ENCODE results near the gene PLEKHG2. TPM values are rescaled to one million over a fixed set of nuclear protein-coding genes. Genes with fewer than 3 reads are reported as not detected.

PLEKHG2 gene
- total RNA-seq, 1 experiment from 2014 or later: 29.0 TPM

DNA sequence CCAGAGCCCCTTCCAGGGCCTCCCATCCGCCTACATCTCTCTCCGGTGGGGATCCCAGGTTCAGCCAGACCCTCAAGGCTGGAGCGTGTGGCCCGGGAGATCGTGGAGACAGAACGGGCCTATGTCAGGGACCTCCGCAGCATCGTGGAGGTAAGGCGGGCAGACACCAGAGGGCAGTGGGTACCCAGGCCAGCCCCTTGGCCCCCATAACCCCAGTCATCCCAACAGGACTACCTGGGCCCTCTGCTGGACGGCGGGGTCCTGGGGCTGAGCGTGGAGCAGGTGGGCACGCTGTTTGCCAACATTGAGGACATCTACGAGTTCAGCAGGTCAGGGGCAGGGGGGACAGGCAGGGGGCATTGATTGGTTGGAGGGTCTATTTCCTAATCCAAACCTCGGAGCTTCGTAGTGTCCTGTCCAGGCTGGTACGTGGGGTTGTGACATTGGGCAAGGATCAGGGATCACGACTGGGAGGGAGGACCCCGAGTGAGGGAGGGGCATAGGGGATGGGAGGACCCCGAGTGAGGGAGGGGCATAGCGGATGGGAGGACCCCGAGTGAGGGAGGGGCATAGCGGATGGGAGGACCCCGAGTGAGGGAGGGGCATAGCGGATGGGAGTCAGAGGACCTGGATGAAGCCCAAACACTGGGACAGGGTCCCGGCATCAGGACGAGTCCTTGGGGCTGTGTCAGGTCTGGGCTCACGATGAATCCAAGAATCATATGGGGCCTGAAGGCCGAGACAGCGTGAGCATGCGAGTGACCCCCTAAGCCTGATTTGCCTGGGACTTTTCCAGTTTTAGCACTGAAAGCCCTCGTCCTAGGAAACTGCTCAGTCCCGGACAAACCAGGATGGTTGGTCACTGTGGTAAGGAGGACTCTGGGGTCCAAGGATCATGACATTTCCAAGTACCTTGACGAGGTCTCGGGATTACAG is 2.9 kb downstream of the PLEKHG2 start:
- Histone ChIP-seq H3K4me3 (replicated peaks in 1 of 2; ENCODE audit: low read depth in 1 of 2, low read length in 2 of 2) (no peak overlapping the region), H4K20me1 (ENCODE audit: insufficient read depth) (no peaks in the 10 kb centered on the region), H3K9ac (ENCODE audit: low read length) (no peak overlapping the region), H3K9me3 (ENCODE audit: control insufficient read depth in 1 of 2, insufficient read depth in 1 of 2, low read depth in 1 of 2, low read length in 2 of 2) (no peaks in the 10 kb centered on the region), H3K4me2 (ENCODE audit: low read length) (no peak overlapping the region), H3K9me2 (ENCODE audit: insufficient read depth) (no peaks in the 10 kb centered on the region), H3K79me2 (ENCODE audit: insufficient read depth, low read length) (no peaks in the 10 kb centered on the region; the same call in 1 of the 2 replicates), H3K4me1 (ENCODE audit: control insufficient read depth in 1 of 2, insufficient read depth in 2 of 2, low read length in 2 of 2) (peaks cover 20 to 41% of the 10 kb centered on the region in 2 experiments), H3K36me3 (ENCODE audit: control insufficient read depth in 1 of 2, insufficient read depth in 2 of 2, low read length in 2 of 2) (0 out of 4 replicates have a peak, but pooled peaks cover 0 to 4% of the 10 kb centered on the region in 2 experiments), H2AFZ (ENCODE audit: low read depth, low read length, poor library complexity, severe bottlenecking) (no peak overlapping the region), H3K27me3 (ENCODE audit: insufficient read depth, low read length) (no peaks in the 10 kb centered on the region), H3K27ac (ENCODE audit: low read depth, low read length) (no peak overlapping the region)
- BruUV-seq (replicated peaks): no TSS peak
- TF ChIP-seq CTCF (IDR thresholded peaks at IDR 0.05 in 2 of 3, conservative IDR thresholded peaks at IDR 0.05 in 1 of 3; ENCODE audit: borderline replicate concordance in 1 of 3, insufficient read depth in 1 of 3, low read depth in 2 of 3, low read length in 2 of 3) (peak in 1 of 3 experiments; percentile 10; a peak in 1 of 6 replicates), RAD21 (IDR thresholded peaks at IDR 0.05; ENCODE audit: low read depth) (no peak), POLR2A (IDR thresholded peaks at IDR 0.05; ENCODE audit: borderline replicate concordance, extremely low read depth, insufficient read depth, insufficient read length) (no peak), SP1 (IDR thresholded peaks at IDR 0.05; ENCODE audit: low read depth) (no peak), ZFX (IDR thresholded peaks at IDR 0.05) (no peak), TCF7L2 (IDR thresholded peaks at IDR 0.05; ENCODE audit: borderline replicate concordance, extremely low read depth, insufficient read depth, insufficient read length) (no peak)
- TF ChIP-seq, protein P1, sequence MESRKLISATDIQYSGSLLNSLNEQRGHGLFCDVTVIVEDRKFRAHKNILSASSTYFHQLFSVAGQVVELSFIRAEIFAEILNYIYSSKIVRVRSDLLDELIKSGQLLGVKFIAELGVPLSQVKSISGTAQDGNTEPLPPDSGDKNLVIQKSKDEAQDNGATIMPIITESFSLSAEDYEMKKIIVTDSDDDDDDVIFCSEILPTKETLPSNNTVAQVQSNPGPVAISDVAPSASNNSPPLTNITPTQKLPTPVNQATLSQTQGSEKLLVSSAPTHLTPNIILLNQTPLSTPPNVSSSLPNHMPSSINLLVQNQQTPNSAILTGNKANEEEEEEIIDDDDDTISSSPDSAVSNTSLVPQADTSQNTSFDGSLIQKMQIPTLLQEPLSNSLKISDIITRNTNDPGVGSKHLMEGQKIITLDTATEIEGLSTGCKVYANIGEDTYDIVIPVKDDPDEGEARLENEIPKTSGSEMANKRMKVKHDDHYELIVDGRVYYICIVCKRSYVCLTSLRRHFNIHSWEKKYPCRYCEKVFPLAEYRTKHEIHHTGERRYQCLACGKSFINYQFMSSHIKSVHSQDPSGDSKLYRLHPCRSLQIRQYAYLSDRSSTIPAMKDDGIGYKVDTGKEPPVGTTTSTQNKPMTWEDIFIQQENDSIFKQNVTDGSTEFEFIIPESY (IDR thresholded peaks at IDR 0.05; ENCODE audit: extremely low read depth, insufficient replicate concordance, low read length): no peak
- DNase-seq (ENCODE audit: low read depth, low spot score): no peak
- intact Hi-C loops (cut with micrococcal nuclease): no loop called here
- CTCF ChIA-PET: interaction anchor here (1.1 to 1.7 kb wide), 2 partner anchors 13 to 119 kb away, joined by 3 to 5 read pairs; no protein-coding TSS in a partner anchor
- RAD21 ChIA-PET (ENCODE audit: low non-redundant PET in 1 of 2, low total read pairs in 2 of 2, uncharacterized antibody in 2 of 2, unreplicated experiment in 2 of 2): no interaction called here
- POLR2A ChIA-PET: no interaction called here
- no peak for ATAC-seq
